ENCODE results near the gene FAM110A.
"Not testable (repeated sequence)": the region's sequence is repeated elsewhere in the genome, so short reads cannot be mapped to it uniquely, and the experiment has no call there.

GRCh38 chr20:798746-799145, 34.8 kb upstream of the FAM110A start:
- not testable (repeated sequence) for TF ChIP-seq CTCF (conservative IDR thresholded peaks at IDR 0.05; ENCODE audit: low read depth, low read length); EZH2 (IDR thresholded peaks at IDR 0.05; ENCODE audit: borderline replicate concordance, low read depth, low read length, poor library complexity, severe bottlenecking)

Measured in A673 (cell line).